CD14-positive monocyte (primary cell): Measurements from ENCODE around the gene PLXNA2. TPM values are rescaled to one million over a fixed set of nuclear protein-coding genes. Genes with fewer than 3 reads are reported as not detected.

Experiments
- DNase-seq, 3 donors: peaks; one replicate each; pipeline ENCODE4 v3.0.0-alpha.2; 2011 to 2022
- H2AFZ ChIP-seq: 2 replicates; pipeline ENCODE4 v1.6.0; 2012; ENCODE audit warnings: mild to moderate bottlenecking, low read depth, low read length, inconsistent platforms; ENCODE audit not compliant: insufficient read depth, poor library complexity, severe bottlenecking
- H3K27ac ChIP-seq, 2 donors: 1 replicate in 1 of 2; 2 replicates in 1 of 2; pipeline ENCODE4 v1.5.1; 2012 to 2013; ENCODE audit warnings: low read length in 2 of 2, control low read depth in 1 of 2, inconsistent platforms in 1 of 2, low read depth in 1 of 2, mild to moderate bottlenecking in 1 of 2
- H3K27me3 ChIP-seq, 2 donors: one replicate each; pipeline versions ENCODE4 v1.6.0 to v1.6.1; 2011 to 2013; ENCODE audit warnings: low read length in 2 of 2; ENCODE audit not compliant: control insufficient read depth in 2 of 2, insufficient read depth in 2 of 2
- H3K36me3 ChIP-seq, 2 donors: replicated peaks in 1 of 2; 1 replicate in 1 of 2; 2 replicates in 1 of 2; pipeline versions ENCODE4 v1.5.1 to v1.6.1; 2012 to 2013; ENCODE audit warnings: low read length in 2 of 2, control low read depth in 1 of 2, inconsistent platforms in 1 of 2, mild to moderate bottlenecking in 1 of 2; ENCODE audit not compliant: insufficient read depth in 2 of 2, control insufficient read depth in 1 of 2
- H3K4me1 ChIP-seq, 2 donors: 1 replicate in 1 of 2; 2 replicates in 1 of 2; pipeline versions ENCODE4 v1.5.1 to v1.6.1; 2012 to 2013; ENCODE audit warnings: low read length in 2 of 2, control low read depth in 1 of 2, inconsistent platforms in 1 of 2, mild to moderate bottlenecking in 1 of 2, moderate library complexity in 1 of 2; ENCODE audit not compliant: insufficient read depth in 2 of 2, control insufficient read depth in 1 of 2
- H3K4me2 ChIP-seq: replicated peaks from 2 replicates; pipeline ENCODE3; 2012; ENCODE audit warnings: low read length, moderate library complexity, mild to moderate bottlenecking; ENCODE audit not compliant: poor library complexity, severe bottlenecking; ENCODE audit errors: extremely low read depth
- H3K4me3 ChIP-seq, 3 experiments: fragments of 200-600 bp in 1 of 3; sonication (generic) in 1 of 3; replicated peaks in 1 of 3; 1 replicate in 2 of 3; 2 replicates in 1 of 3; pipeline ENCODE4 v1.5.1; 2011 to 2013; ENCODE audit warnings: low read length in 3 of 3, mild to moderate bottlenecking in 3 of 3, control low read depth in 2 of 3, low read depth in 2 of 3, inconsistent platforms in 1 of 3, moderate library complexity in 1 of 3
- H3K79me2 ChIP-seq: 2 replicates; pipeline ENCODE4 v1.6.0; 2012; ENCODE audit warnings: mild to moderate bottlenecking, control low read depth, inconsistent platforms, low read length, moderate library complexity; ENCODE audit not compliant: insufficient read depth
- H3K9ac ChIP-seq: 2 replicates; pipeline ENCODE4 v1.6.0; 2017; ENCODE audit warnings: low read length, mild to moderate bottlenecking; ENCODE audit not compliant: insufficient read depth, poor library complexity, severe bottlenecking
- H3K9me3 ChIP-seq, 2 donors: replicated peaks in 1 of 2; 1 replicate in 1 of 2; 2 replicates in 1 of 2; pipeline versions ENCODE4 v1.5.1 to v1.6.1; 2012 to 2013; ENCODE audit warnings: low read length in 2 of 2, control low read depth in 1 of 2; ENCODE audit not compliant: control insufficient read depth in 1 of 2, insufficient read depth in 1 of 2
- H4K20me1 ChIP-seq: 2 replicates; pipeline ENCODE4 v1.6.0; 2012; ENCODE audit warnings: mild to moderate bottlenecking, low read length, control low read depth, moderate library complexity; ENCODE audit not compliant: insufficient read depth
- H3K27ac Mint-ChIP-seq, 7 donors: one replicate each; pipeline ENCODE4 v1.8.0; 2020; ENCODE audit warnings: mild to moderate bottlenecking in 7 of 7, mixed read lengths in 7 of 7, moderate library complexity in 6 of 7, inconsistent platforms in 2 of 7
- H3K27me3 Mint-ChIP-seq, 3 donors: one replicate each; pipeline ENCODE4 v1.8.0; 2021 to 2022; ENCODE audit warnings: low read depth in 3 of 3, mild to moderate bottlenecking in 3 of 3, mixed read lengths in 3 of 3, moderate library complexity in 3 of 3, inconsistent platforms in 1 of 3
- H3K36me3 Mint-ChIP-seq, 2 donors: one replicate each; pipeline ENCODE4 v1.8.0; 2020; ENCODE audit warnings: mixed read lengths in 2 of 2, inconsistent platforms in 1 of 2, mild to moderate bottlenecking in 1 of 2
- H3K4me1 Mint-ChIP-seq: one replicate; pipeline ENCODE4 v1.8.0; 2020; ENCODE audit warnings: mild to moderate bottlenecking, mixed read lengths
- H3K4me3 Mint-ChIP-seq, 2 donors: one replicate each; pipeline ENCODE4 v1.8.0; 2020; ENCODE audit warnings: mild to moderate bottlenecking in 2 of 2, mixed read lengths in 2 of 2, moderate library complexity in 1 of 2
- H3K9me3 Mint-ChIP-seq, 7 donors: one replicate each; pipeline ENCODE4 v1.8.0; 2020 to 2022; ENCODE audit warnings: mixed read lengths in 7 of 7, mild to moderate bottlenecking in 6 of 7, moderate library complexity in 6 of 7, inconsistent platforms in 2 of 7
- WGBS: methylation state at CpG from one replicate; pipeline ENCODE4 v1.1.5; 2013; ENCODE audit warnings: missing lambda C conversion rate; ENCODE audit not compliant: insufficient coverage; 5-methylcytosine and 5-hydroxymethylcytosine counted together
- intact Hi-C, 2 donors: fragments of 100-400 bp; cut with micrococcal nuclease; formaldehyde crosslinking; loops; one replicate each; pipeline versions ENCODE4 v1.15.0 to v1.15.1; 2023
- polyA plus RNA-seq, 3 donors: library from polyadenylated mRNA; depleted of rRNA in 1 of 3; unstranded in 2 of 3; stranded (reverse) in 1 of 3; fragments of 300-500 nt in 2 of 3; fragments of >200 nt in 1 of 3; fragmentation: Illumina TruSeq in 2 of 3; gene quantifications; 1 replicate in 2 of 3; 2 replicates in 1 of 3; pipeline ENCODE4 v1.2.3, GENCODE V29; 2012 to 2021
- TF ChIP-seq, protein P1 (sequence below): fragments of 200-600 bp; IDR thresholded peaks from one replicate; pipeline ENCODE4 v1.8.0; 2022; ENCODE audit warnings: antibody characterized with exemption, mild to moderate bottlenecking

The PLXNA2 gene
- polyA plus RNA-seq, 3 donors, result 0.75 to 2.1 (median 1.1) TPM

GRCh38 chr1:208173749-208174148 lies 70.4 kb downstream of the PLXNA2 start:
- no peak for DNase-seq
- no peaks in the 10 kb centered on the region for H3K4me1 ChIP-seq
- H3K9ac ChIP-seq, result no peak overlapping the region
- no peak overlapping the region for H3K27ac ChIP-seq
- H3K4me2 ChIP-seq, result no peak overlapping the region
- H3K27me3 ChIP-seq, result no peaks in the 10 kb centered on the region
- Mint-ChIP-seq H3K4me3 (no peak overlapping the region), H3K4me1 (peaks cover 3% of the 10 kb centered on the region), H3K27ac (no peak overlapping the region), H3K27me3 (peaks cover 0 to 2% (median 2%) of the 10 kb centered on the region in 3 donors), H3K9me3 (no peaks in the 10 kb centered on the region), H3K36me3 (no peaks in the 10 kb centered on the region)
- H3K36me3 ChIP-seq, result no peaks in the 10 kb centered on the region
- H3K79me2 ChIP-seq, result no peaks in the 10 kb centered on the region
- H3K9me3 ChIP-seq, result no peaks in the 10 kb centered on the region
- WGBS, result 84% methylated on average over 4 of the region's 6 CpGs
- H4K20me1 ChIP-seq, result no peaks in the 10 kb centered on the region
- H3K4me3 ChIP-seq, result no peak overlapping the region
- TF ChIP-seq, protein P1, sequence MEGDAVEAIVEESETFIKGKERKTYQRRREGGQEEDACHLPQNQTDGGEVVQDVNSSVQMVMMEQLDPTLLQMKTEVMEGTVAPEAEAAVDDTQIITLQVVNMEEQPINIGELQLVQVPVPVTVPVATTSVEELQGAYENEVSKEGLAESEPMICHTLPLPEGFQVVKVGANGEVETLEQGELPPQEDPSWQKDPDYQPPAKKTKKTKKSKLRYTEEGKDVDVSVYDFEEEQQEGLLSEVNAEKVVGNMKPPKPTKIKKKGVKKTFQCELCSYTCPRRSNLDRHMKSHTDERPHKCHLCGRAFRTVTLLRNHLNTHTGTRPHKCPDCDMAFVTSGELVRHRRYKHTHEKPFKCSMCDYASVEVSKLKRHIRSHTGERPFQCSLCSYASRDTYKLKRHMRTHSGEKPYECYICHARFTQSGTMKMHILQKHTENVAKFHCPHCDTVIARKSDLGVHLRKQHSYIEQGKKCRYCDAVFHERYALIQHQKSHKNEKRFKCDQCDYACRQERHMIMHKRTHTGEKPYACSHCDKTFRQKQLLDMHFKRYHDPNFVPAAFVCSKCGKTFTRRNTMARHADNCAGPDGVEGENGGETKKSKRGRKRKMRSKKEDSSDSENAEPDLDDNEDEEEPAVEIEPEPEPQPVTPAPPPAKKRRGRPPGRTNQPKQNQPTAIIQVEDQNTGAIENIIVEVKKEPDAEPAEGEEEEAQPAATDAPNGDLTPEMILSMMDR, result no peak
- intact Hi-C loops, result no loop called here
- H2AFZ ChIP-seq, result no peak overlapping the region

- no peaks in the 10 kb centered on the region for H3K27me3 ChIP-seq
- peaks cover 3% of the 10 kb centered on the region for H3K4me1 Mint-ChIP-seq
- no peaks in the 10 kb centered on the region for H3K9me3 Mint-ChIP-seq
- no peak overlapping the region for H3K4me3 Mint-ChIP-seq
- TF ChIP-seq, protein P1, result no peak
- H3K27ac ChIP-seq, result no peak overlapping the region
- intact Hi-C loops, result no loop called here
- no peak overlapping the region for H2AFZ ChIP-seq
- no peak for DNase-seq
- WGBS, result 85% methylated on average over 3 of the region's 6 CpGs
- H3K9me3 ChIP-seq, result no peaks in the 10 kb centered on the region
- H3K36me3 Mint-ChIP-seq, result no peaks in the 10 kb centered on the region
- H4K20me1 ChIP-seq, result no peaks in the 10 kb centered on the region
- H3K4me1 ChIP-seq, result no peaks in the 10 kb centered on the region
- no peak overlapping the region for H3K9ac ChIP-seq
- H3K36me3 ChIP-seq, result no peaks in the 10 kb centered on the region
- peaks cover 0 to 2% (median 2%) of the 10 kb centered on the region in 3 donors for H3K27me3 Mint-ChIP-seq
- no peaks in the 10 kb centered on the region for H3K79me2 ChIP-seq
- H3K4me3 ChIP-seq, result no peak overlapping the region
- no peak overlapping the region for H3K4me2 ChIP-seq
- no peak overlapping the region for H3K27ac Mint-ChIP-seq
Measured at GRCh38 chr1:208172423-208173145, 71.6 kb downstream of the PLXNA2 start.
